GM19328 (cell line): ENCODE results near the gene NCSTN.

Source experiments
- ATAC-seq: cut with Tn5 transposase; IDR thresholded peaks from one replicate; pipeline ENCODE4 v1.9.1; 2021; ENCODE audit warnings: mild to moderate bottlenecking, moderate library complexity; ENCODE audit not compliant: unreplicated experiment

Gene NCSTN

GRCh38 chr1:160342953-160343869, at the start of gene NCSTN, which contains the start of gene COPA:
Gene NCSTN, plus strand, starts transcription at chr1:160343383. Its CDS starts 14 bp downstream, at chr1:160343397.
Gene COPA, minus strand, starts transcription at chr1:160343250. Its CDS starts 80 bp downstream, at chr1:160343170.
- peak; percentile 91 for ATAC-seq

GRCh38 chr1:160296036-160296435, 47.1 kb upstream of the NCSTN start:
- no peak for ATAC-seq

GRCh38 chr1:160300173-160300572, 43.0 kb upstream of the NCSTN start:
- ATAC-seq: no peak

GRCh38 chr1:160307118-160307791, 35.9 kb upstream of the NCSTN start:
- no peak for ATAC-seq

GRCh38 chr1:160308451-160309184, 34.6 kb upstream of the NCSTN start:
- no peak for ATAC-seq

GRCh38 chr1:160309185-160309557, 34.0 kb upstream of the NCSTN start:
- ATAC-seq: no peak

GRCh38 chr1:160309571-160309970, 33.6 kb upstream of the NCSTN start:
- ATAC-seq: no peak

- ATAC-seq: no peak
Observed at GRCh38 chr1:160315359-160315758, 27.8 kb upstream of the NCSTN start.

GRCh38 chr1:160322831-160323230, 20.4 kb upstream of the NCSTN start:
- ATAC-seq: no peak

- ATAC-seq: no peak
Observed at GRCh38 chr1:160325252-160325651, 17.9 kb upstream of the NCSTN start.

- no peak for ATAC-seq
Observed at GRCh38 chr1:160326418-160326817, 16.8 kb upstream of the NCSTN start.

- no peak for ATAC-seq
Observed at GRCh38 chr1:160328184-160328583, 15.0 kb upstream of the NCSTN start.

GRCh38 chr1:160330119-160330518, 13.1 kb upstream of the NCSTN start:
- ATAC-seq: no peak

- no peak for ATAC-seq
Observed at GRCh38 chr1:160332516-160332915, 10.7 kb upstream of the NCSTN start.

GRCh38 chr1:160338580-160338979, 4.6 kb upstream of the NCSTN start:
- no peak for ATAC-seq

- ATAC-seq: no peak
Observed at GRCh38 chr1:160340146-160340545, 3.0 kb upstream of the NCSTN start.

- ATAC-seq: no peak
Observed at GRCh38 chr1:160340866-160341265, 2.3 kb upstream of the NCSTN start.

- no peak for ATAC-seq
Observed at GRCh38 chr1:160342526-160342925, 657 bp upstream of the NCSTN start.

GRCh38 chr1:160344241-160344640, 1.1 kb downstream of the NCSTN start:
- ATAC-seq: no peak

- ATAC-seq: no peak
Observed at GRCh38 chr1:160344936-160345335, 1.8 kb downstream of the NCSTN start.

- no peak for ATAC-seq
Observed at GRCh38 chr1:160346463-160346862, 3.3 kb downstream of the NCSTN start.
